Progenitor cell of endocrine pancreas (in vitro differentiated cells): ENCODE data around the gene DIPK2A. TPM values are rescaled to one million over a fixed set of nuclear protein-coding genes. Genes with fewer than 3 reads are reported as not detected.

Source experiments
- DNase-seq: peaks from one replicate; pipeline ENCODE4 v3.0.0; 2021; ENCODE audit warnings: low spot score; ENCODE audit not compliant: unreplicated experiment
- H3K27ac Mint-ChIP-seq: 2 replicates; pipeline ENCODE4 v1.8.0; 2021; ENCODE audit warnings: mild to moderate bottlenecking, moderate library complexity, mixed read lengths
- H3K27me3 Mint-ChIP-seq: 2 replicates; pipeline ENCODE4 v1.8.0; 2021; ENCODE audit warnings: mixed read lengths
- H3K36me3 Mint-ChIP-seq: 2 replicates; pipeline ENCODE4 v1.8.0; 2022; ENCODE audit warnings: mixed read lengths; ENCODE audit not compliant: insufficient read depth
- H3K4me1 Mint-ChIP-seq: 2 replicates; pipeline ENCODE4 v1.8.0; 2021; ENCODE audit warnings: low read depth, mixed read lengths
- H3K4me3 Mint-ChIP-seq: 2 replicates; pipeline ENCODE4 v1.8.0; 2021; ENCODE audit warnings: low read depth, mild to moderate bottlenecking, moderate library complexity, mixed read lengths
- H3K9me3 Mint-ChIP-seq: 2 replicates; pipeline ENCODE4 v1.8.0; 2021; ENCODE audit warnings: low read depth, mixed read lengths
- long read RNA-seq: library from polyadenylated mRNA; unstranded; transcript quantifications from one replicate; pipeline ENCODE4 v2.0.0, GENCODE V29; 2020
- total RNA-seq: library from RNA; stranded (reverse); gene quantifications from 2 replicates; pipeline ENCODE4 v1.2.1, GENCODE V29; 2021
- TF ChIP-seq, protein P1 (sequence below): fragments of 200-600 bp; sonication (generic); IDR thresholded peaks from one replicate; pipeline ENCODE4 v1.5.0; 2021; ENCODE audit warnings: antibody characterized with exemption, mild to moderate bottlenecking; ENCODE audit not compliant: unreplicated experiment

Gene DIPK2A, protein sequence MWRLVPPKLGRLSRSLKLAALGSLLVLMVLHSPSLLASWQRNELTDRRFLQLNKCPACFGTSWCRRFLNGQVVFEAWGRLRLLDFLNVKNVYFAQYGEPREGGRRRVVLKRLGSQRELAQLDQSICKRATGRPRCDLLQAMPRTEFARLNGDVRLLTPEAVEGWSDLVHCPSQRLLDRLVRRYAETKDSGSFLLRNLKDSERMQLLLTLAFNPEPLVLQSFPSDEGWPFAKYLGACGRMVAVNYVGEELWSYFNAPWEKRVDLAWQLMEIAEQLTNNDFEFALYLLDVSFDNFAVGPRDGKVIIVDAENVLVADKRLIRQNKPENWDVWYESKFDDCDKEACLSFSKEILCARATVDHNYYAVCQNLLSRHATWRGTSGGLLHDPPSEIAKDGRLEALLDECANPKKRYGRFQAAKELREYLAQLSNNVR
- 35.4 and 37.0 TPM in 2 replicates for total RNA-seq
- long read RNA-seq, full-length matches to known transcripts = 4 of 17 reads
- long read RNA-seq, partial matches to known transcripts = 1 of 17 reads
- long read RNA-seq, other reads (novel, unspliced or antisense) = 12 of 17 reads

DNA sequence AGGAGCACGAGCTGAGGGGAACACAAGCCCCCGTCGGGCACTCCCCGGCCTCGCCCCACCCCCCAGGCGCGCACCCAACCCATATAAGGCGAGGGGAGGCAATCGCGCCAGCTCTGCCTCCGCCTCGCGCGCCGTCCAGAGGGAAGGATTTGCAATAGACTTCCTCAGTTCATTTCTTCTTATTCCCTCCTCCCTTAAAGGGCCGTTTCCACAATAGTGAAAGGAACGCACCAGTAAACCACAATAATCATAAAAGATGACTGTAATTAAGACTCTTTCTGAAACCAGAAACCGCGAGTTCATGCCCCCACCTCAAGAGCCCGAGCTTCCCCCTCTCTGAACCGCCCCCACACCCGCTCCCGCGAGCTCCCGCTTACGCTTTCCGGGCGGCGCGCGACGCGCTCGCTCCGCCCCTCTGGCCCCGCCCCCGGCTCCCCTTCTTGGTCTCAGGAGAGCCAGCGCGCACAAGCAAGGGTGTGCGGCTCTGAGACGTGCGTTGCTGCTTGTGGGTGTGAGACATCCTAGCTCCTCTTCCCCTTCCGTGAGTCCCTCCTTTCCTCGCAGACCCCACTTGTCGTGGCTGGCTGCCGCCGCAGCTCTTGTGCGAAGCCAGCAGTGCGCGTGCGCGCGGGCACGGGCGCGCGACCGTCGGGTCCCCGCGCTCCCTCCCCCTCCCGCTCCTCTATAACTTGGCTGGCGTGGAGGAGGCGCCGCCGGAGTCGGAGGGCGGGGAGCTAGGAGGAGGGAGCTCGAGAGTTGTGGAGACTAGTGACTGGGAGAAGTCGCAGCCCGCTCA is at the start of gene DIPK2A:
TSS of gene DIPK2A (plus strand) at position 465 of the 796 bp plus-strand sequence. CDS start 510 bp downstream, outside the sequence.
- H3K9me3 Mint-ChIP-seq = no peaks in the 10 kb centered on the region
- H3K4me1 Mint-ChIP-seq = peaks cover 19% of the 10 kb centered on the region
- H3K27ac Mint-ChIP-seq = peak within 1 kb of the TSS; percentile 99
- H3K36me3 Mint-ChIP-seq = no peaks in the 10 kb centered on the region
- peak; percentile 84 for DNase-seq
- TF ChIP-seq, protein P1, sequence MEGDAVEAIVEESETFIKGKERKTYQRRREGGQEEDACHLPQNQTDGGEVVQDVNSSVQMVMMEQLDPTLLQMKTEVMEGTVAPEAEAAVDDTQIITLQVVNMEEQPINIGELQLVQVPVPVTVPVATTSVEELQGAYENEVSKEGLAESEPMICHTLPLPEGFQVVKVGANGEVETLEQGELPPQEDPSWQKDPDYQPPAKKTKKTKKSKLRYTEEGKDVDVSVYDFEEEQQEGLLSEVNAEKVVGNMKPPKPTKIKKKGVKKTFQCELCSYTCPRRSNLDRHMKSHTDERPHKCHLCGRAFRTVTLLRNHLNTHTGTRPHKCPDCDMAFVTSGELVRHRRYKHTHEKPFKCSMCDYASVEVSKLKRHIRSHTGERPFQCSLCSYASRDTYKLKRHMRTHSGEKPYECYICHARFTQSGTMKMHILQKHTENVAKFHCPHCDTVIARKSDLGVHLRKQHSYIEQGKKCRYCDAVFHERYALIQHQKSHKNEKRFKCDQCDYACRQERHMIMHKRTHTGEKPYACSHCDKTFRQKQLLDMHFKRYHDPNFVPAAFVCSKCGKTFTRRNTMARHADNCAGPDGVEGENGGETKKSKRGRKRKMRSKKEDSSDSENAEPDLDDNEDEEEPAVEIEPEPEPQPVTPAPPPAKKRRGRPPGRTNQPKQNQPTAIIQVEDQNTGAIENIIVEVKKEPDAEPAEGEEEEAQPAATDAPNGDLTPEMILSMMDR = no peak
- H3K4me3 Mint-ChIP-seq = peak within 1 kb of the TSS; percentile 90
- H3K27me3 Mint-ChIP-seq = no peaks in the 10 kb centered on the region

DNA sequence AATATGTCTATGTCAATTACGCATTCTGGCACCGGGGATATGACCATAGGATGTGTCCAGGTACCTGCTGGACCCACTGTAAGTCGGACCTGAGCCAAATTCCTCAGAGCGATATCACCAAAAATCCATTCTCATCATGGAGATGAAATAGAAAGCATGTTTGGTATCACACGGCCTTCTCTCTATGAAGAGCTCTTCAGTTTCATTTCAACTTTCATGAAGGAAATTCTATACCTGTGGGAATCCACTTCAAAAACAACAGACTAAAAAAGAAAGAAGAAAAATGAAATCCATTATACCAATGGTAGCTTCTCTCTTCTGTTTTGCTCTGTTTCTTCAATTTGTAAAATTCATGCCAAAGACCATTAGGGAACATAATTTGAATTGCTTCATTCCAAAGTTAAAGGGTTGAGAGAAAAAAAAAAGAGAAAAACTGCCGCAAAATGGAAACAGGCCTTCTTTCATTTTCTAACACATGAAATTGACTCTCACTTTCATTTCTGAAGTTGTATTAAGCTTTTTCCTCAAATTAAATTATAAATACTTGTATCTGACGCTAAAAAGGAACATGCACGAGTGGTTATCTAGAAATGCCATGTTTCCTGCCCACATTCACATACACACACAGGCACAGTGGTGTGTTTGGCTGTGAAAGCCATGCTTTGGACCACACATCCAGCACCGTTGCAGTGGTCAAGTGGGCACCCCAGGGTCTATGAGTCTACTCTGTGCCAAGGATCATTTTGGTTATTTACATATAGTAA is 46.9 kb upstream of the DIPK2A start:
- no peak overlapping the region for H3K4me3 Mint-ChIP-seq
- DNase-seq = no peak
- H3K27me3 Mint-ChIP-seq = no peaks in the 10 kb centered on the region
- H3K27ac Mint-ChIP-seq = no peak overlapping the region
- H3K36me3 Mint-ChIP-seq = no peaks in the 10 kb centered on the region
- no peaks in the 10 kb centered on the region for H3K4me1 Mint-ChIP-seq
- peaks cover 3% of the 10 kb centered on the region for H3K9me3 Mint-ChIP-seq
- TF ChIP-seq, protein P1 = no peak

DNA sequence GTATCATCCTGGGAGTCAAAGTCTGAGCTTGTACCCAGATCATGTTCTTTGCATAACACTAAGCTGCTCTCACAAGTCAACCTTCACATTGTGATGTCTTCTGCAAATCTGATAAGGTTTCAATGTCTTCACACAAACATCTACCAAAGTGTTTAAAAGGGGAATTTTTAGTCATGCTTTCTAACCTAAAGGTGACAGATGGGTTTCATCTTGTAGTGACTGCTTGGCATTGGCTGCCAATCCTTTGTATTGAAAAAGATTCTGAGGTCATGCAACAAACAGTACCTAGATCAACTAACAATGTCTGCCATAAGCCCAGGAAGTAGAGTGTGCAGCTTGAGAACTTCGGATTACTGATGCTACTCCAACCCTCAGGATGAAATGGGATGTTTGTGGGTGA is 43.6 kb upstream of the DIPK2A start:
- H3K27me3 Mint-ChIP-seq = no peaks in the 10 kb centered on the region
- no peak overlapping the region for H3K27ac Mint-ChIP-seq
- TF ChIP-seq, protein P1 = no peak
- no peaks in the 10 kb centered on the region for H3K36me3 Mint-ChIP-seq
- peaks cover 8% of the 10 kb centered on the region for H3K9me3 Mint-ChIP-seq
- DNase-seq = no peak
- no peaks in the 10 kb centered on the region for H3K4me1 Mint-ChIP-seq
- no peak overlapping the region for H3K4me3 Mint-ChIP-seq

DNA sequence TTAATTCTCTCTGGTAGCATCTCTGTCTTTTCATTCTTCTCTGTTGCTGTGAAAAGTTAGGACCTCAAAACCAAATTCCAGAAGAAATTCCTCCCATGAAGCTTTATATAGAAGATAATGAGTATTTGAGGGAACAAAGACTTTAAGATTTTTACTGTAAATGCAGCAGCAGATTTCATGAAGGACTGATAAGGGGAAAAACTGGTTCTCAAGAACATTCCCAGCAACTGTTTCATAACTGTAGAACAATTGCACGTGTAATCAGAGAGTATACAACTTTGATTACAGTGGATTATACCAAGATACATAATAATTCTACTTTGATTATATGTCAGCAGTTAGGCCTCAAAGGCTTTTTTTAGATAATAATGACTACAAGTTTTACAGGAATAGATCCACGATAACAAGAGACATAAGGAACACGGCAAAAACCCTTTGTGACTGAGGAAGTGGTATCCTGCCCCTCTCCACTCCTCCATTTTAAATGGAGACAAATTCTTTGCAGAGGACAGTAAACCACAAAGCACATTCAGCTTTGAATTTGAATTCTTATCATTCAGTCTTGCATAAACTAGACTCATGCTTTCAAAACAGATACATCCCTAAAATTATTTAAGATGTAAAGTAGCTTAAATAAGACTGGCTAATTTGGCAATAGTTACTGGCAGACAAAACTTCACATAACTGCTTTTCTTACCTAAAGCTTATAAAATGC is 42.9 kb upstream of the DIPK2A start:
- TF ChIP-seq, protein P1 = no peak
- no peak for DNase-seq

More for the DNA sequence above, 42.9 kb upstream of the DIPK2A start:
- H3K36me3 Mint-ChIP-seq = no peaks in the 10 kb centered on the region
- H3K27me3 Mint-ChIP-seq = no peaks in the 10 kb centered on the region
- peaks cover 11% of the 10 kb centered on the region for H3K9me3 Mint-ChIP-seq
- H3K4me1 Mint-ChIP-seq = no peaks in the 10 kb centered on the region
- H3K4me3 Mint-ChIP-seq = no peak overlapping the region
- no peak overlapping the region for H3K27ac Mint-ChIP-seq
